GM18498 (cell line): ENCODE data around the gene QRSL1.
"Not testable (repeated sequence)": the region's sequence is repeated elsewhere in the genome, so short reads cannot be mapped to it uniquely, and the experiment has no call there.

ENCODE experiments used
- ATAC-seq: cut with Tn5 transposase; IDR thresholded peaks from one replicate; pipeline ENCODE4 v1.9.1; 2021; ENCODE audit warnings: mild to moderate bottlenecking, moderate library complexity; ENCODE audit not compliant: unreplicated experiment

The QRSL1 gene

GRCh38 chr6:106629103-106629858, at the start of gene QRSL1, which contains the start of gene RTN4IP1:
QRSL1 (plus strand) TSS chr6:106629578; CDS start chr6:106629682, 104 bp downstream.
RTN4IP1 (minus strand) TSS chr6:106629498; CDS start chr6:106629021, 477 bp downstream.
- peak; percentile 84 for ATAC-seq

- no peak for ATAC-seq
Observed at GRCh38 chr6:106581468-106581867, 47.9 kb upstream of the QRSL1 start.

GRCh38 chr6:106586815-106587415, 42.5 kb upstream of the QRSL1 start:
- no peak for ATAC-seq

- ATAC-seq, result not testable (repeated sequence)
Observed at GRCh38 chr6:106588937-106589336, 40.4 kb upstream of the QRSL1 start.

- ATAC-seq, result no peak
Observed at GRCh38 chr6:106591111-106591825, 38.1 kb upstream of the QRSL1 start.

GRCh38 chr6:106599440-106599839, 29.9 kb upstream of the QRSL1 start:
- no peak for ATAC-seq

- no peak for ATAC-seq
Observed at GRCh38 chr6:106600329-106600728, 29.0 kb upstream of the QRSL1 start.

GRCh38 chr6:106608080-106608668, 21.2 kb upstream of the QRSL1 start:
- peak; percentile 76 for ATAC-seq

- ATAC-seq, result no peak
Observed at GRCh38 chr6:106609699-106610098, 19.7 kb upstream of the QRSL1 start.

- no peak for ATAC-seq
Observed at GRCh38 chr6:106611030-106611429, 18.3 kb upstream of the QRSL1 start.

GRCh38 chr6:106612671-106613416, 16.5 kb upstream of the QRSL1 start:
- ATAC-seq, result no peak

- ATAC-seq, result no peak
Observed at GRCh38 chr6:106613590-106613989, 15.8 kb upstream of the QRSL1 start.

- ATAC-seq, result no peak
Observed at GRCh38 chr6:106614166-106614565, 15.2 kb upstream of the QRSL1 start.

- no peak for ATAC-seq
Observed at GRCh38 chr6:106614592-106615257, 14.7 kb upstream of the QRSL1 start.

- no peak for ATAC-seq
Observed at GRCh38 chr6:106617302-106617701, 12.1 kb upstream of the QRSL1 start.

GRCh38 chr6:106617857-106618256, 11.5 kb upstream of the QRSL1 start:
- ATAC-seq, result no peak

- ATAC-seq, result no peak
Observed at GRCh38 chr6:106618324-106618723, 11.1 kb upstream of the QRSL1 start.

GRCh38 chr6:106619223-106619622, 10.2 kb upstream of the QRSL1 start:
- ATAC-seq, result no peak

- ATAC-seq, result no peak
Observed at GRCh38 chr6:106620931-106621672, 8.3 kb upstream of the QRSL1 start.
